Fibroblast of lung (primary cell): ENCODE data around the gene CXCR4. TPM values are rescaled to one million over a fixed set of nuclear protein-coding genes. Genes with fewer than 3 reads are reported as not detected.
A peak's percentile ranks its signal among the peaks of the same experiment; 100 is the strongest.

Source experiments
- DNase-seq, 2 donors: peaks; one replicate each; pipeline versions ENCODE4 v3.0.0 to v3.0.0-alpha.2; 2010; ENCODE audit warnings: low read depth in 2 of 2
- H2AFZ ChIP-seq: 2 replicates; pipeline ENCODE4 v1.5.1; 2012; ENCODE audit warnings: low read length, control low read depth, inconsistent platforms
- H3K27ac ChIP-seq: 2 replicates; pipeline ENCODE4 v1.5.1; 2011; ENCODE audit warnings: low read length, control low read depth; ENCODE audit not compliant: insufficient read depth
- H3K27me3 ChIP-seq: 2 replicates; pipeline ENCODE4 v1.5.1; 2011; ENCODE audit warnings: mild to moderate bottlenecking, low read length; ENCODE audit not compliant: control insufficient read depth, insufficient read depth
- H3K36me3 ChIP-seq: 2 replicates; pipeline ENCODE4 v1.5.1; 2011; ENCODE audit warnings: low read length; ENCODE audit not compliant: control insufficient read depth, insufficient read depth
- H3K4me1 ChIP-seq: 2 replicates; pipeline ENCODE4 v1.5.1; 2011; ENCODE audit warnings: low read length; ENCODE audit not compliant: control insufficient read depth, insufficient read depth; ENCODE audit errors: extremely low read depth
- H3K4me2 ChIP-seq: 2 replicates; pipeline ENCODE4 v1.5.1; 2011; ENCODE audit warnings: low read length, control low read depth; ENCODE audit not compliant: insufficient read depth; ENCODE audit errors: extremely low read depth
- H3K4me3 ChIP-seq, 4 experiments: fragments of 200-600 bp in 1 of 4; sonication (generic) in 1 of 4; replicated peaks in 1 of 4; 2 replicates each; pipeline ENCODE4 v1.5.1; 2011 to 2016; ENCODE audit warnings: low read length in 4 of 4, low read depth in 3 of 4, mild to moderate bottlenecking in 3 of 4, control low read depth in 2 of 4, inconsistent platforms in 1 of 4, mixed read lengths in 1 of 4; ENCODE audit not compliant: insufficient read depth in 1 of 4; ENCODE audit errors: control extremely low read depth in 1 of 4
- H3K79me2 ChIP-seq: 2 replicates; pipeline ENCODE4 v1.5.1; 2012; ENCODE audit warnings: mild to moderate bottlenecking, low read length, inconsistent platforms; ENCODE audit not compliant: control insufficient read depth, insufficient read depth
- H3K9ac ChIP-seq: 2 replicates; pipeline ENCODE4 v1.5.1; 2011; ENCODE audit warnings: mild to moderate bottlenecking, low read length, control low read depth; ENCODE audit not compliant: insufficient read depth
- H3K9me3 ChIP-seq: 2 replicates; pipeline ENCODE4 v1.5.1; 2012; ENCODE audit warnings: low read depth, low read length; ENCODE audit not compliant: control insufficient read depth, insufficient read depth
- H4K20me1 ChIP-seq: 2 replicates; pipeline ENCODE4 v1.5.1; 2011; ENCODE audit warnings: low read length; ENCODE audit not compliant: control insufficient read depth, insufficient read depth; ENCODE audit errors: extremely low read depth
- CTCF ChIP-seq, 2 donors: IDR thresholded peaks in 1 of 2; conservative IDR thresholded peaks in 1 of 2; 1 replicate in 1 of 2; 2 replicates in 1 of 2; pipeline ENCODE4 v1.5.1; 2011 to 2012; ENCODE audit warnings: low read length in 2 of 2, control low read depth in 1 of 2, inconsistent platforms in 1 of 2, low read depth in 1 of 2, mild to moderate bottlenecking in 1 of 2
- EZH2 ChIP-seq: IDR thresholded peaks from 2 replicates; pipeline ENCODE4 v1.5.1; 2012; ENCODE audit warnings: low read length, control low read depth, mild to moderate bottlenecking; ENCODE audit errors: missing control alignments
- polyA plus RNA-seq, 2 donors: library from polyadenylated mRNA; depleted of rRNA in 1 of 2; stranded (reverse) in 1 of 2; unstranded in 1 of 2; fragments of >200 nt; gene quantifications; 2 replicates each; pipeline ENCODE4 v1.2.1, GENCODE V29; 2011 to 2012; ENCODE audit warnings: missing spikeins in 1 of 2
- total RNA-seq: library from RNA; depleted of rRNA; stranded (reverse); fragments of >200 nt; gene quantifications from 2 replicates; pipeline ENCODE4 v1.2.1, GENCODE V29; 2014

CXCR4 gene
- total and polyA plus RNA-seq, 2 donors (not counting 1 experiment from before 2014, with no cell fraction given): 0.03 TPM; not detected in 1

GRCh38 chr2:136136931-136137330 lies 19.0 kb upstream of the CXCR4 start:
- no peaks in the 10 kb centered on the region for H3K36me3 ChIP-seq
- no peaks in the 10 kb centered on the region for H4K20me1 ChIP-seq
- H3K9ac ChIP-seq: no peak overlapping the region
- no peak overlapping the region for H3K4me3 ChIP-seq
- no peaks in the 10 kb centered on the region for H3K27me3 ChIP-seq
- no peaks in the 10 kb centered on the region for H3K4me1 ChIP-seq
- TF ChIP-seq CTCF (conservative IDR thresholded peaks at IDR 0.05 in 1 of 2, IDR thresholded peaks at IDR 0.05 in 1 of 2; ENCODE audit: low read depth in 1 of 2, low read length in 2 of 2) (no peak), EZH2 (no peak)
- no peaks in the 10 kb centered on the region for H3K79me2 ChIP-seq
- H3K9me3 ChIP-seq: no peaks in the 10 kb centered on the region
- no peak overlapping the region for H3K27ac ChIP-seq
- DNase-seq: no peak
- no peak overlapping the region for H3K4me2 ChIP-seq
- H2AFZ ChIP-seq: no peak overlapping the region

- Histone ChIP-seq H3K4me3 (no peak overlapping the region), H3K36me3 (no peaks in the 10 kb centered on the region), H3K27me3 (no peaks in the 10 kb centered on the region), H4K20me1 (no peaks in the 10 kb centered on the region), H3K27ac (no peak overlapping the region), H3K4me1 (no peaks in the 10 kb centered on the region), H2AFZ (no peak overlapping the region), H3K4me2 (no peak overlapping the region), H3K9me3 (no peaks in the 10 kb centered on the region), H3K79me2 (no peaks in the 10 kb centered on the region), H3K9ac (no peak overlapping the region)
- no peak for TF ChIP-seq EZH2
- peak in 1 of 2 donors; percentile 20 for DNase-seq
Observed at GRCh38 chr2:136135921-136136906, 18.3 kb upstream of the CXCR4 start.

- H3K36me3 ChIP-seq: no peaks in the 10 kb centered on the region
- no peak for DNase-seq
- H3K79me2 ChIP-seq: no peaks in the 10 kb centered on the region
- H4K20me1 ChIP-seq: no peaks in the 10 kb centered on the region
- no peaks in the 10 kb centered on the region for H3K27me3 ChIP-seq
- H3K9ac ChIP-seq: no peak overlapping the region
- no peaks in the 10 kb centered on the region for H3K4me1 ChIP-seq
- H2AFZ ChIP-seq: no peak overlapping the region
- no peak overlapping the region for H3K4me3 ChIP-seq
- TF ChIP-seq CTCF (conservative IDR thresholded peaks at IDR 0.05 in 1 of 2, IDR thresholded peaks at IDR 0.05 in 1 of 2; ENCODE audit: low read depth in 1 of 2, low read length in 2 of 2): no peak
- no peak for TF ChIP-seq EZH2
- no peak overlapping the region for H3K27ac ChIP-seq
- no peaks in the 10 kb centered on the region for H3K9me3 ChIP-seq
- no peak overlapping the region for H3K4me2 ChIP-seq
Observed at GRCh38 chr2:136135462-136135861, 17.5 kb upstream of the CXCR4 start.
